ENCODE data around the gene GCSH.

Gene GCSH

DNA sequence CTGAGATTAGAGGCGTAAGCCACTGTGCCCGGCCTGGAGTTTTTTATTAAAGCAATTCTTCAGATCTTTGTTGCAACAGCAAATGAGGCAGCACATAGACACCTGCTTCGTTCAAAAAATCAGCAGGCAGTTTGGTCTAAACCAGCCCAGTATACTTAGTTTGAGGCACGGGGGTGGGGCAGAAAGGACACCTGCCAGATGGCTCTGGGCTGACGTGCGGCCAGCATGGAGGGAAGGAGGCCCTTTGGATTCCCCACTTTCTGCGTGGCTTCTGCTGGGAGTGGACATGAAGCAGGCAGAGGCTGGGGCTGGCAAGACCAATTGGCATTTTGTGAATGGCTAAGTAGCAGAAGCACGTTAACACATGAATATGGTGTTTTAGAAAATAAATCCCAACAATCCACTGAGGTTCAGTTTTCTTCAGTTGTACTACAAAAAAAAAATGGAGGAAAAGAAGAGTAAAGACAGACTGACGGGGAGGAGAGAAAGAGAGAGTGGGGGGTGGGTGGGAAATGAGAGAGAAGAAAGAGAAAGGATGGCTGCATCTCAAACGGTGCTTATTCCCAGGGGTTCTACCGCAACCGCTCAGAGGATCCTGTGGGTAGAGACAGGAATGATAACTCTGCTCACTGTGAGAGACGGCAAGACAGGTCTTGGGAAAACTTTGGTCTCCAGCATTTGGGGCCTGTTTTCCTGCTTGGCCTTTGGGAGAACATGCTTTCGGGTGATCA is 35.5 kb downstream of the GCSH start:
- DNase-seq (ENCODE audit: low read depth) = no peak
- no peak overlapping the region for H3K4me3 ChIP-seq (ENCODE audit: control insufficient read depth, low read depth, low read length)
- TF ChIP-seq, protein P1, sequence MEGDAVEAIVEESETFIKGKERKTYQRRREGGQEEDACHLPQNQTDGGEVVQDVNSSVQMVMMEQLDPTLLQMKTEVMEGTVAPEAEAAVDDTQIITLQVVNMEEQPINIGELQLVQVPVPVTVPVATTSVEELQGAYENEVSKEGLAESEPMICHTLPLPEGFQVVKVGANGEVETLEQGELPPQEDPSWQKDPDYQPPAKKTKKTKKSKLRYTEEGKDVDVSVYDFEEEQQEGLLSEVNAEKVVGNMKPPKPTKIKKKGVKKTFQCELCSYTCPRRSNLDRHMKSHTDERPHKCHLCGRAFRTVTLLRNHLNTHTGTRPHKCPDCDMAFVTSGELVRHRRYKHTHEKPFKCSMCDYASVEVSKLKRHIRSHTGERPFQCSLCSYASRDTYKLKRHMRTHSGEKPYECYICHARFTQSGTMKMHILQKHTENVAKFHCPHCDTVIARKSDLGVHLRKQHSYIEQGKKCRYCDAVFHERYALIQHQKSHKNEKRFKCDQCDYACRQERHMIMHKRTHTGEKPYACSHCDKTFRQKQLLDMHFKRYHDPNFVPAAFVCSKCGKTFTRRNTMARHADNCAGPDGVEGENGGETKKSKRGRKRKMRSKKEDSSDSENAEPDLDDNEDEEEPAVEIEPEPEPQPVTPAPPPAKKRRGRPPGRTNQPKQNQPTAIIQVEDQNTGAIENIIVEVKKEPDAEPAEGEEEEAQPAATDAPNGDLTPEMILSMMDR (IDR thresholded peaks at IDR 0.05; ENCODE audit: control insufficient read depth, insufficient read depth, low read depth, low read length, missing control alignments) = no peak

DNA sequence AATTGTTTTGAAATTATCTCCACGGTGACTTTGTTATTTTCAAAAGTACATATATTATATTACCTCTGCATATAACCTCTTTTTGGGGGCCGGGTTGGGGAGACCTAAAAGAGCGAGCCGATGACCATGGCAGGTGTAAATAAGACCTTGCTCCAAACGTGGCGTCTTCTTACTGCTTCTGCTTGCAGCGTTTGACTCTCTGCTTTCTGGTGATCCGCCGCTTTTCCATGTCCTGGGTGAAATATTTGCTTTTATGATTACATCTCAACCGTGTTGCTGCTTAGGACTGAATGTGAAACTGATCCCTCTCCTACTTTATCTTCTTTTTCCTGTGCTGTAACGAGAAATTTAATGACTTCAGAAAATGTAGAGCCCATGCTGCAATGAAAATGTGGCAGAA is 42.4 kb downstream of the GCSH start:
- H3K4me3 ChIP-seq (ENCODE audit: control insufficient read depth, low read depth, low read length) = no peak overlapping the region
- DNase-seq (ENCODE audit: low read depth) = no peak
- TF ChIP-seq, protein P1 (IDR thresholded peaks at IDR 0.05; ENCODE audit: control insufficient read depth, insufficient read depth, low read depth, low read length, missing control alignments) = no peak

DNA sequence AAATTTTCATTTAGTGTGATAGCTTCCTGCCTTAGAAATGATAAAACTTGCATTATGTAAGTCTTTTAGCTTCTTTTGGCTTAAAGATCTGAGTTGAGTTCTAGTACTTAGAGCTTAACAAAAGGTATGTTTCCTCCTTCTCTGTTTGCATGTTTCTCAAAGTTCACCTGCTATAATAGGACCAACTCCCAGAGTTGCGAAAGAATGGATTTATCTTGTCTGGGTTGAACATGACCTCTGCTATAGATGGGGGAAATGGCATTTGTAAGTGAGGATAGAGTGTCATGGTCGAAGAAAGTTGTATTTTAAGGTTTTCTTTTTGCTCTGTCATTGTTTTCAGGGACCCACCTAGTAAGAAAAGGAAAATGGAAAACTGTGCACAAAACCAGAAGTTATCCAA is 53.4 kb downstream of the GCSH start:
- no peak overlapping the region for H3K4me3 ChIP-seq (ENCODE audit: control insufficient read depth, low read depth, low read length)
- TF ChIP-seq, protein P1 (IDR thresholded peaks at IDR 0.05; ENCODE audit: control insufficient read depth, insufficient read depth, low read depth, low read length, missing control alignments) = no peak

DNA sequence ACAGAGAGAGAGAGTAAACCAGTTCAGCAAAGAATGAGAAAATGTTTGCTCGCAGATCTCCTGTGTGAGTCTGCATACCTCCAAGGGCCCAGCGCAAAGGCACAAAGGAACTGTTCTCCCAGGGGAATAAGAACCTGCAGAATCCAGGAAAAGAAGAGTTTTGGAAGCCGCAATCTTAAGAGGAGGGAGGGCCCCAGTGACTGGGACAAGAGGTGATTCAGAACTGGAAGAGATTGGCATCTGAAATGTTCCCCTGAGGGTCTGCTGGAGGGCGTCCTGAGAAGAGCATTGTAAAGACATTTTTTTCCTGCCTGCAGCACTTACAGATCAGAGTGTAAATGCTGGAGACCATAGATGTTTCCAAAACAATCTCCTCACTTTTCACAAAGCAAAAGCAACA is 54.5 kb downstream of the GCSH start:
- no peak overlapping the region for H3K4me3 ChIP-seq (ENCODE audit: control insufficient read depth, low read depth, low read length)
- TF ChIP-seq, protein P1 (IDR thresholded peaks at IDR 0.05; ENCODE audit: control insufficient read depth, insufficient read depth, low read depth, low read length, missing control alignments) = no peak
- DNase-seq (ENCODE audit: low read depth) = no peak

More for the DNA sequence above, 53.4 kb downstream of the GCSH start:
- no peak for DNase-seq (ENCODE audit: low read depth)

DNA sequence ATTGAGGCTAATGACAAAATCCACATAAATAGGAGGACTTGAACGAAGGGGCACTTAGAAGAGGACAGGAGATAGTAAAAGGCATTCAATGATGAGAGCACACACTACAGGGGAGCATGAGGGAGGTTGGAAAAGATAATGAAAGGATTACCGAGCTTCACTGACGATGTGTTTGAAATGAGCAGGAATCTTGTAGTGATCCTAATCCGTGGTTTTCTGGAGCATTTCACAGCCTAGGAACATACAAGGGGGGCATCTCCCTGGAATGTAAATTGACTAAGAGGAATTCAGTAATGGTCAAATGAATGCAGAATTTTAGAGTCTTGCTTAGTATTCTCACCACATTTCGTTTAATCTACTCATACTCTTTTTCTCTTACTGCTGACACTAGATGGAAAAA is 55.4 kb downstream of the GCSH start:
- H3K4me3 ChIP-seq (ENCODE audit: control insufficient read depth, low read depth, low read length) = no peak overlapping the region
- DNase-seq (ENCODE audit: low read depth) = no peak
- TF ChIP-seq, protein P1 (IDR thresholded peaks at IDR 0.05; ENCODE audit: control insufficient read depth, insufficient read depth, low read depth, low read length, missing control alignments) = no peak

DNA sequence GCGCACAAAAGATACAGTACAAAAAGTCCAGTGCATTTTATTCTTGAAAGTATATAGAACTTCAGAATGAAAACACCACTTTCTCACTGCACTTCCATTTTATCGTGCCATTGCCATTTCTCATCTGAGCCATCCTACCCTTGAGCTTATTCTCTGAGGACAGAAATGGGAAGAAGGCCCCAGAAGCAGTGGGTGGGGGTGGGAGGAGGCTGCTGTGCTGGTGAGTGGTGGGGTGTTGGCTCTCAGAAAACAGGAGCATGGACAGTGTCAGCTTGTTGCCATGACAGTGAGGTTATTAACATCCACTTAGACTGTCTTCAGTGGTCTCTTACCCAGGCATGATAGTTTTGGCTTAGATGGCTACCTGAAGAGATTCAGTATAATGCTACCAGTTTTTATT is 56.1 kb downstream of the GCSH start:
- no peak for DNase-seq (ENCODE audit: low read depth)
- TF ChIP-seq, protein P1 (IDR thresholded peaks at IDR 0.05; ENCODE audit: control insufficient read depth, insufficient read depth, low read depth, low read length, missing control alignments) = no peak
- no peak overlapping the region for H3K4me3 ChIP-seq (ENCODE audit: control insufficient read depth, low read depth, low read length)

All from AG09309 (cell line).